ENCODE results near the gene TNK1. TPM values are rescaled to one million over a fixed set of nuclear protein-coding genes. Genes with fewer than 3 reads are reported as not detected.

Gene TNK1
- total RNA-seq, 6 donors from 2014 or later = 5.8 to 16.8 (median 8.2) TPM

GRCh38 chr17:7408252-7408727 is 27.4 kb downstream of the TNK1 start:
- Histone ChIP-seq H3K4me1 (peaks cover 6 to 16% (median 13%) of the 10 kb centered on the region in 4 donors), H3K36me3 (peaks cover 0 to 8% (median 0%) of the 10 kb centered on the region in 4 donors), H3K4me3 (peak overlapping the region in 1 of 4 donors; percentile 13), H3K27me3 (no peaks in the 10 kb centered on the region), H3K27ac (no peak overlapping the region), H3K9me3 (no peaks in the 10 kb centered on the region)
- DNase-seq (peak in 1 of 2 donors; percentile 84), ATAC-seq (ENCODE audit: low FRiP score in 2 of 2) (no peak)
- no peak for TF ChIP-seq CTCF (IDR thresholded peaks at IDR 0.05)
- 82 to 91% methylated on average over 38 to 50 of the region's 58 CpGs for WGBS, 2 donors

GRCh38 chr17:7408863-7409262 is 28.0 kb downstream of the TNK1 start:
- no peaks in the 10 kb centered on the region for H3K27me3 ChIP-seq
- ATAC-seq (ENCODE audit: low FRiP score in 2 of 2) (no peak), DNase-seq (peak in 1 of 2 donors; percentile 72)
- peaks cover 6 to 14% (median 11%) of the 10 kb centered on the region in 4 donors for H3K4me1 ChIP-seq
- no peaks in the 10 kb centered on the region for H3K9me3 ChIP-seq
- no peak overlapping the region for H3K4me3 ChIP-seq
- no peak for TF ChIP-seq EP300 (IDR thresholded peaks at IDR 0.05)
- no peak for TF ChIP-seq POLR2AphosphoS5 (IDR thresholded peaks at IDR 0.05)
- TF ChIP-seq POLR2A (IDR thresholded peaks at IDR 0.05) = no peak
- no peak for TF ChIP-seq CTCF (IDR thresholded peaks at IDR 0.05)
- 84% methylated on average over 6 of the region's 6 CpGs; no CpG with 5 or more reads in 1 of the 2 donors for WGBS, 2 donors
- H3K27ac ChIP-seq = no peak overlapping the region
- peaks cover 0 to 8% (median 0%) of the 10 kb centered on the region in 4 donors for H3K36me3 ChIP-seq

- Histone ChIP-seq H3K36me3 (peaks cover 0 to 8% (median 0%) of the 10 kb centered on the region in 4 donors), H3K27ac (no peak overlapping the region), H3K27me3 (no peaks in the 10 kb centered on the region), H3K9me3 (no peaks in the 10 kb centered on the region), H3K4me1 (peaks cover 6 to 13% (median 11%) of the 10 kb centered on the region in 4 donors), H3K4me3 (no peak overlapping the region)
- TF ChIP-seq POLR2A (IDR thresholded peaks at IDR 0.05) (no peak), EP300 (IDR thresholded peaks at IDR 0.05) (no peak), POLR2AphosphoS5 (IDR thresholded peaks at IDR 0.05) (no peak), CTCF (IDR thresholded peaks at IDR 0.05) (no peak)
- ATAC-seq (ENCODE audit: low FRiP score in 2 of 2) = no peak
- WGBS, 2 donors = 93 to 94% methylated on average over 6 of the region's 6 CpGs
- DNase-seq = no peak
Measured at GRCh38 chr17:7409716-7410115, 28.8 kb downstream of the TNK1 start.

- Histone ChIP-seq H3K27me3 (no peaks in the 10 kb centered on the region), H3K4me3 (no peak overlapping the region), H3K4me1 (peaks cover 0 to 3% (median under 1%) of the 10 kb centered on the region in 4 donors), H3K9me3 (no peaks in the 10 kb centered on the region), H3K27ac (no peak overlapping the region), H3K36me3 (peaks cover 0 to 8% (median 3%) of the 10 kb centered on the region in 4 donors)
- TF ChIP-seq CTCF (IDR thresholded peaks at IDR 0.05) = no peak
- no peak for TF ChIP-seq POLR2A (IDR thresholded peaks at IDR 0.05)
- TF ChIP-seq POLR2AphosphoS5 (IDR thresholded peaks at IDR 0.05) = no peak
- TF ChIP-seq EP300 (IDR thresholded peaks at IDR 0.05) = no peak
- ATAC-seq (ENCODE audit: low FRiP score in 2 of 2) (no peak), DNase-seq (peak in 1 of 2 donors; percentile 68)
- 90 to 92% methylated on average over 22 to 25 of the region's 25 CpGs for WGBS, 2 donors
Measured at GRCh38 chr17:7410634-7411426, 29.9 kb downstream of the TNK1 start.

Data from upper lobe of left lung (tissue), 6 donors.